Retinal pigment epithelial cell (primary cell): ENCODE measurements around the gene TTYH2.

Source experiments
- DNase-seq: peaks from one replicate; pipeline ENCODE4 v3.0.0-alpha.2; 2010; ENCODE audit warnings: low read depth
- H3K4me3 ChIP-seq: 2 replicates; pipeline ENCODE4 v1.5.1; 2011; ENCODE audit warnings: mild to moderate bottlenecking, low read length, control low read depth, moderate library complexity
- CTCF ChIP-seq: conservative IDR thresholded peaks from 2 replicates; pipeline ENCODE4 v1.5.1; 2011; ENCODE audit warnings: low read depth, low read length, control low read depth, inconsistent platforms

The TTYH2 gene

DNA sequence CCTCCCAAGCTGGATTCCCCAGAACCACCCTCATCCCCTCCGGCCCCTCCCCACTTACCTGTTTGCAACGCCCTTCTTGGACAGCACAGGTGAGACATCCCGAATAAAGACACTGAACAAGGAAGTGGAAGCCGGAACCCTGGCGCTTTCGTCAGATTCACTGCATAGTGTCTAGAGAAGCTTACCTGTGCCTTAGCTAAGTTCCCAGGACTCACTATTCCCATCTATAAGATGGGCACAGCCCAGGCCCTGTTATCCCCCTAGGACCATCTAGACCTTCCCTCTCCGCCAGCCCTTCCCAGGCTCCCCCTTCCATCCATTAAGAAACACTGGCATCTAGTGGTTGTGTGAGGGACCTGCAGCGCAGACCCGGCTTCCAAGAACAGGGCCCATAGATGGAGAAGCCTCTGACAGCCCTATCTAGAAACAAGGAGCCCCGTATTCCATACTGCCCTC lies 36.8 kb upstream of the TTYH2 start:
- no peak overlapping the region for H3K4me3 ChIP-seq
- no peak for DNase-seq
- TF ChIP-seq CTCF: peak; percentile 92

DNA sequence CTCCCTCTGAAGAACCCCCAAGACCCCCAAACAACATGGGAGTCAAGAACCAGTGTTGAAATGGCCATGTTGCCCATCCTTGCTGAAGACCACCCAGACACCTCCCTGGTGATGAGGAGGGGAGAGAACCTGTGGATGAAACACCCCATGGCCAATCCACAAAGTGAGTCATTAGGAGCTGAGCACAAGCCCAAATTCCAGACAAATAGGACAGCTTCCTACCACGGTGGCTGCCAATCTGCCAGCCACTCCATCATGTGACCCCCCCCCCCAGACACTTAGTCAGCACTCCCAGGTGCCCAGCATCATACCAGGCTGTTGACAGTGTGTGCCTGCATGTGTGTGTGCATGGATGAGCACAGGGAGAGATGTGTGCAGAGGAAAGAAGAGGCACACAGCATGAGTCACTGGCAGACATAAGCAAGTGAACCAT lies 36.3 kb upstream of the TTYH2 start:
- DNase-seq: no peak
- no peak for TF ChIP-seq CTCF
- no peak overlapping the region for H3K4me3 ChIP-seq

DNA sequence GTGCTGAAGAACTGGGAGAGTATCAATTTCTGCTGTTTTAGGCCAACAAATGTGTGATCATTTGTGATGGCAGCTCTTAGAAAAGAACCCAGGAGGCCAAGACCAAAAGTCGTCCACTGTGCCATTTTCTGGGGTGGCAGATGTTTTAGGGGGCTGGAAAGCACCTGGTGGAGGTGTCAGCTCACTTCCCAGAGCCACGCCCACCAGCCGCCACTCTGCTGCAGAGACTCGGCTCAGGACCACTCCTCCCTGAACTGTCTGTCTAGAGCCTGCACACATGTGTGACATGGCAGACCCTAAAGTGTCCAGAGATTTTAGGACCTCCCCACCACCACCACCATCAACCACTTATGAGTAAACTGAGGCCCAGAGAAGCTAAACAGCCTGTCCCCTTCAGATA lies 33.8 kb upstream of the TTYH2 start:
- H3K4me3 ChIP-seq: no peak overlapping the region
- DNase-seq: no peak
- no peak for TF ChIP-seq CTCF

- H3K4me3 ChIP-seq: no peak overlapping the region
- DNase-seq: no peak
- TF ChIP-seq CTCF: no peak
Observed at GRCh38 chr17:74180336-74180735, 33.0 kb upstream of the TTYH2 start.

DNA sequence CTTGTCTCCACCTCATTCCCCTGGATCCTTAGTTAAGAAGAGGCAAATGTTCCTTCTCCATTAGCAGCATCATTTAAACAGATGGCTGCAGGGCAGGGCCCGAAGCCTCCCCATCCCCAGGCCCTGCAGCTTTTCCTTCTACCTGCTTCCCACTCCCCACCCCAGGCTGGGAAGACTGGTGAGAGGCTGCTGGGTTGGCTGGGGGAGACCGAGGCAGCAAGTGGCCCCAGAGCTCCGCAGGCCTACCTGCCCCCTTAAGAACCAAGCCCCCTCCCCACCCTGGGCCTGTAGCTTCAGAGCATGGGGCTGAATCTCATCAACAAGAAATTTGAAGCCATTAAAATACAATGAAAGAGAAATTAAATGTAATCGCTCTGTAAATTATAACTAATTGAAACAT lies 32.0 kb upstream of the TTYH2 start:
- TF ChIP-seq CTCF: no peak
- DNase-seq: no peak
- no peak overlapping the region for H3K4me3 ChIP-seq

- no peak for TF ChIP-seq CTCF
- no peak for DNase-seq
- no peak overlapping the region for H3K4me3 ChIP-seq
Observed at GRCh38 chr17:74182041-74182723, 31.2 kb upstream of the TTYH2 start.

DNA sequence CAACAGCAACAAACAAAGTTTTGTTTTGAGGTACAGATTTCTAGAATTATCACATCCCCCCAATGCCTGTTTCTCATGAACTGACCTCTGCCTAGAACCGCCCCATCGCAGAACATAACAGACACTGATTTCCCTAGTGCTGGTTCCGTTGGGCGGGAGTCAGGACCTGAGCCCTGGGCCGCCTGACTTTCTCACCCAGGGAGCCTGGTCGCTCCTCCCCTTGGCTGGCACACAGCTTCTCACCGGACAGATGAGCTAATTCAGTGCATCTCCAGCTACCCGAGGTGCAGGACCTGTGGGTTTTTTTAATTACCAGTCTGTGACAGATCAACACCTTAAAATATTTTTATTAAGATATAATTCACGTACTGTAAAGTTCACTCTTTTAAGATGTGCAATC lies 30.0 kb upstream of the TTYH2 start:
- no peak for TF ChIP-seq CTCF
- no peak for DNase-seq
- H3K4me3 ChIP-seq: no peak overlapping the region
